HCT116 (cell line): ENCODE data around the gene ZNF446. TPM values are rescaled to one million over a fixed set of nuclear protein-coding genes. Genes with fewer than 3 reads are reported as not detected.

Source experiments
- ATAC-seq: fragments of 200-7000 bp; cut with Tn5 transposase; 2 replicates; pipeline ENCODE4 v1.9.1; 2020; ENCODE audit warnings: mild to moderate bottlenecking, moderate library complexity
- BruUV-seq: library from RNA; stranded (reverse); fragments of 400-500 nt; replicated peaks from 2 replicates; lab custom pipeline; 2021; lab: Mats Ljungman, UMichigan
- CTCF ChIA-PET: fragments of 300-600 bp; sonication (Branson Sonifier 250); formaldehyde crosslinking; loops from one replicate; lab custom pipeline; 2021; ENCODE audit warnings: antibody characterized with exemption; lab: Charles Lee
- POLR2A ChIA-PET: fragments of 300-600, 350-600 bp; sonication (Branson Sonifier 250); formaldehyde crosslinking; loops from one replicate; lab custom pipeline; 2021; ENCODE audit warnings: antibody characterized with exemption; lab: Charles Lee
- RAD21 ChIA-PET, 2 experiments: fragments of 300-600 bp; sonication (Branson Sonifier 250); formaldehyde crosslinking; loops; one replicate each; lab custom pipeline; 2023; ENCODE audit warnings: low total read pairs in 2 of 2; ENCODE audit not compliant: uncharacterized antibody in 2 of 2, unreplicated experiment in 2 of 2, low non-redundant PET in 1 of 2; lab: Charles Lee
- DNase-seq: peaks from one replicate; pipeline ENCODE4 v3.0.0-alpha.2; 2010; ENCODE audit warnings: low read depth, low spot score
- H2AFZ ChIP-seq: fragments of 200-600 bp; shearing (Covaris generic), sonication (generic); 2 replicates; pipeline ENCODE4 v1.6.1; 2017; ENCODE audit warnings: low read depth, mixed run types, mixed read lengths, antibody characterized with exemption, low read length; ENCODE audit not compliant: poor library complexity, severe bottlenecking
- H3K27ac ChIP-seq: 2 replicates; pipeline ENCODE4 v1.5.1; 2012; ENCODE audit warnings: low read depth, low read length
- H3K27me3 ChIP-seq: fragments of 200-600 bp; sonication (generic); 2 replicates; pipeline ENCODE4 v1.6.1; 2016; ENCODE audit warnings: mixed run types, low read length, mixed read lengths; ENCODE audit not compliant: insufficient read depth
- H3K36me3 ChIP-seq, 2 experiments: fragments of 200-500 bp in 1 of 2; fragments of 200-600 bp in 1 of 2; sonication (Bioruptor generic) in 1 of 2; sonication (generic) in 1 of 2; 2 replicates each; pipeline versions ENCODE4 v1.5.1 to v1.6.1; 2014 to 2016; ENCODE audit warnings: low read length in 2 of 2, inconsistent platforms in 1 of 2, mixed read lengths in 1 of 2, mixed run types in 1 of 2; ENCODE audit not compliant: insufficient read depth in 2 of 2, control insufficient read depth in 1 of 2
- H3K4me1 ChIP-seq, 2 experiments: fragments of 200-600 bp in 1 of 2; sonication (generic) in 1 of 2; 2 replicates each; pipeline versions ENCODE4 v1.5.1 to v1.6.1; 2012 to 2017; ENCODE audit warnings: low read length in 2 of 2, inconsistent platforms in 1 of 2, mild to moderate bottlenecking in 1 of 2, mixed read lengths in 1 of 2, mixed run types in 1 of 2, moderate library complexity in 1 of 2; ENCODE audit not compliant: insufficient read depth in 2 of 2, control insufficient read depth in 1 of 2
- H3K4me2 ChIP-seq: fragments of 200-600 bp; sonication (generic); 2 replicates; pipeline ENCODE4 v1.6.1; 2017; ENCODE audit warnings: mixed run types, low read length, mixed read lengths
- H3K4me3 ChIP-seq, 2 experiments: fragments of 200-600 bp in 1 of 2; sonication (generic) in 1 of 2; replicated peaks in 1 of 2; 2 replicates each; pipeline ENCODE4 v1.5.1; 2011 to 2016; ENCODE audit warnings: low read length in 2 of 2, control low read depth in 1 of 2, low read depth in 1 of 2, mild to moderate bottlenecking in 1 of 2, mixed read lengths in 1 of 2, mixed run types in 1 of 2
- H3K79me2 ChIP-seq: fragments of 200-600 bp; sonication (generic); 2 replicates; pipeline ENCODE4 v1.6.1; 2017; ENCODE audit warnings: mild to moderate bottlenecking, mixed run types, low read length, moderate library complexity, mixed read lengths; ENCODE audit not compliant: insufficient read depth
- H3K9ac ChIP-seq: fragments of 200-600 bp; sonication (generic); 2 replicates; pipeline ENCODE4 v1.6.1; 2016; ENCODE audit warnings: low read length, mixed read lengths
- H3K9me2 ChIP-seq: fragments of 200-600 bp; sonication (generic), shearing (Covaris generic); 2 replicates; pipeline ENCODE4 v1.6.1; 2017; ENCODE audit warnings: mixed run types, mild to moderate bottlenecking, moderate library complexity; ENCODE audit not compliant: insufficient read depth
- H3K9me3 ChIP-seq, 2 experiments: fragments of 200-500 bp in 1 of 2; fragments of 200-600 bp in 1 of 2; sonication (Bioruptor generic) in 1 of 2; sonication (generic) in 1 of 2; 2 replicates each; pipeline ENCODE4 v1.6.1; 2014 to 2017; ENCODE audit warnings: low read length in 2 of 2, mixed read lengths in 2 of 2, inconsistent platforms in 1 of 2, low read depth in 1 of 2, mild to moderate bottlenecking in 1 of 2, mixed run types in 1 of 2, moderate library complexity in 1 of 2; ENCODE audit not compliant: control insufficient read depth in 1 of 2, insufficient read depth in 1 of 2
- H4K20me1 ChIP-seq: fragments of 200-600 bp; sonication (generic), shearing (Covaris generic); 2 replicates; pipeline ENCODE4 v1.6.1; 2017; ENCODE audit warnings: mixed run types, mild to moderate bottlenecking, moderate library complexity; ENCODE audit not compliant: insufficient read depth
- CBX3 ChIP-seq: IDR thresholded peaks from 2 replicates; pipeline ENCODE4 v1.6.1; 2012; ENCODE audit warnings: low read depth
- CTCF ChIP-seq, 3 experiments: fragments of 200-600 bp in 1 of 3; sonication (generic) in 1 of 3; IDR thresholded peaks in 2 of 3; conservative IDR thresholded peaks in 1 of 3; 2 replicates each; pipeline ENCODE4 v1.5.1; 2012 to 2017; ENCODE audit warnings: low read depth in 2 of 3, low read length in 2 of 3, antibody characterized with exemption in 1 of 3, borderline replicate concordance in 1 of 3, control low read depth in 1 of 3, mild to moderate bottlenecking in 1 of 3, mixed read lengths in 1 of 3, mixed run types in 1 of 3, moderate library complexity in 1 of 3; ENCODE audit not compliant: insufficient read depth in 1 of 3
- EZH2phosphoT487 ChIP-seq: fragments of 200-600 bp; IDR thresholded peaks from 2 replicates; pipeline ENCODE4 v1.6.1; 2018; ENCODE audit warnings: antibody characterized with exemption, borderline replicate concordance
- POLR2AphosphoS5 ChIP-seq: IDR thresholded peaks from 2 replicates; pipeline ENCODE4 v1.6.1; 2011; ENCODE audit warnings: mild to moderate bottlenecking, low read depth, low read length, moderate library complexity
- SIN3A ChIP-seq: IDR thresholded peaks from 2 replicates; pipeline ENCODE4 v1.6.1; 2012; ENCODE audit warnings: low read depth
- ZNF274 ChIP-seq: fragments of 200-500 bp; sonication (Bioruptor generic); IDR thresholded peaks from 2 replicates; pipeline ENCODE4 v1.6.1; 2014; ENCODE audit warnings: mild to moderate bottlenecking, low read depth, low read length, inconsistent platforms
- intact Hi-C: fragments of 100-400 bp; cut with micrococcal nuclease; formaldehyde crosslinking; loops from 2 replicates; pipeline ENCODE4 v1.10.0; 2022
- total RNA-seq: library from RNA; stranded (reverse); gene quantifications from one replicate; pipeline ENCODE4 v1.2.1, GENCODE V29; 2021; ENCODE audit not compliant: unreplicated experiment

Gene ZNF446
- total RNA-seq, 1 experiment from 2014 or later = 6.5 TPM

- Histone ChIP-seq H3K4me1 (peaks cover 18 to 47% of the 10 kb centered on the region in 2 experiments), H3K27ac (peak overlapping the region; percentile 20; the same call in 1 of the 2 replicates), H3K36me3 (peaks cover 2 to 17% of the 10 kb centered on the region in 2 experiments; a peak in 2 of 4 replicates), H3K4me3 (no peak overlapping the region), H2AFZ (no peak overlapping the region), H3K79me2 (peaks cover 51% of the 10 kb centered on the region), H3K9me2 (no peaks in the 10 kb centered on the region), H3K4me2 (0 out of 2 replicates have a peak overlapping the region, but pooled peaks have one; percentile 9), H3K9ac (no peak overlapping the region), H3K27me3 (no peaks in the 10 kb centered on the region)
- intact Hi-C loops = loop anchor here (5.0 kb wide), 2 partner anchors 190 to 300 kb away; partner anchors contain the start of gene ZSCAN22
- RAD21 ChIA-PET = no interaction called here
- no TSS peak for BruUV-seq
- POLR2A ChIA-PET = no interaction called here
- ATAC-seq (no peak), DNase-seq (no peak)
- CTCF ChIA-PET = interaction anchor here (1.1 kb wide), 1 partner anchor 31 kb away, joined by 3 read pairs; no protein-coding TSS in a partner anchor
- TF ChIP-seq EZH2phosphoT487 = no peak
- peak; percentile 18; the same call in 1 of the 2 replicates for TF ChIP-seq POLR2AphosphoS5
- peak in 2 of 3 experiments; percentile 29 to 41; a peak in 3 of 6 replicates for TF ChIP-seq CTCF (IDR thresholded peaks at IDR 0.05 in 2 of 3, conservative IDR thresholded peaks at IDR 0.05 in 1 of 3; ENCODE audit: borderline replicate concordance in 1 of 3, insufficient read depth in 1 of 3, low read depth in 2 of 3, low read length in 2 of 3)
- TF ChIP-seq CBX3 = no peak
- TF ChIP-seq SIN3A = no peak
- no peak for TF ChIP-seq ZNF274
- TF ChIP-seq, all 23 proteins: peak for 2
- no peaks in the 10 kb centered on the region for H4K20me1 ChIP-seq
- no peaks in the 10 kb centered on the region for H3K9me3 ChIP-seq
Observed at GRCh38 chr19:58516964-58517833, 41.0 kb downstream of the ZNF446 start.
